NCI-H82 (cell line): ENCODE measurements around the gene LHX4.

Source experiments
- DNase-seq: peaks from one replicate; lab custom pipeline; 2025; lab: John Stamatoyannopoulos, UW

Gene LHX4

GRCh38 chr1:180299479-180300221 lies 69.6 kb downstream of the LHX4 start:
- peak; percentile 98 for DNase-seq

- DNase-seq, result no peak
These were observed 71.2 kb downstream of the LHX4 start for GRCh38 chr1:180301135-180301742.

- no peak for DNase-seq
These were observed 79.3 kb downstream of the LHX4 start for GRCh38 chr1:180309338-180309737.

GRCh38 chr1:180310095-180310494 lies 80.0 kb downstream of the LHX4 start:
- no peak for DNase-seq

DNA sequence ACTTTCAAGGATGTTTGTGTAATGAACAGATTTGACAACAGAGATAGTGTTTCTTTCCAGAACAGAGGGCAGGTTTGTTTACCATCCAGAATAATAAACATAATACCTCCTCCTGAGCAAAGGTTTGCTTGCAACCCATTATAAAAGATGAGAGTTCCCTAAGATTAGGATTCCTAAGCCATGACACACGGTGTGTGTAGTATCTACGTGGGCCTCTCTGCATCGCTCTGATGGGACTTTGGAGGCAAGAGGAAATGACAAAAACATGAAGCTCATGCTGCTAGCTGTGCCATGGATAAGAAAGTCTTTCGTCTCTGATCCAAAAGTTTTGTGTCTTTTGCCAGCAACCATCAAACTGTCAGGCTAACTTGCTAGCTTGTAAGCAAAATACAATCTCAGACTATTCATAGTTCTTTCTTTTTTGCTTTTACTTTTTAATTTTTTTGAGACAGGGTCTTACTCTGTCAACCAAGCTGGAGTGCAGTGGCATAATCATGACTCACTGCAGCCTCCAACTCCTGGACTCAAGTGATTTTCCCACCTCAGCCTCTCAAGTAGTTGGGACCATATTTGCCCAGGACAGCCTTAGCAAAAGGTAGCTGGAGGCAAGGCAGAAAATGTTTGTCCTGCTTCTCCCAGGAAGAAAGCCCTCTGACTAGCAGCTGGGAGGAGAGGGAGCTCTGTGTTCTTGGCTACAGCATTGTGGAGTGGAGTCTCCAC lies 81.1 kb downstream of the LHX4 start:
- no peak for DNase-seq

- DNase-seq, result no peak
These were observed 82.9 kb downstream of the LHX4 start for GRCh38 chr1:180312926-180313325.

GRCh38 chr1:180327089-180327488 lies 97.0 kb downstream of the LHX4 start:
- DNase-seq, result no peak
